COR-L47 (cell line): Measurements from ENCODE around the gene ANKRD45.
"Not testable (repeated sequence)": the region's sequence is repeated elsewhere in the genome, so short reads cannot be mapped to it uniquely, and the experiment has no call there.

Experiments
- DNase-seq: peaks from one replicate; lab custom pipeline; 2025; lab: John Stamatoyannopoulos, UW

ANKRD45 gene

DNA sequence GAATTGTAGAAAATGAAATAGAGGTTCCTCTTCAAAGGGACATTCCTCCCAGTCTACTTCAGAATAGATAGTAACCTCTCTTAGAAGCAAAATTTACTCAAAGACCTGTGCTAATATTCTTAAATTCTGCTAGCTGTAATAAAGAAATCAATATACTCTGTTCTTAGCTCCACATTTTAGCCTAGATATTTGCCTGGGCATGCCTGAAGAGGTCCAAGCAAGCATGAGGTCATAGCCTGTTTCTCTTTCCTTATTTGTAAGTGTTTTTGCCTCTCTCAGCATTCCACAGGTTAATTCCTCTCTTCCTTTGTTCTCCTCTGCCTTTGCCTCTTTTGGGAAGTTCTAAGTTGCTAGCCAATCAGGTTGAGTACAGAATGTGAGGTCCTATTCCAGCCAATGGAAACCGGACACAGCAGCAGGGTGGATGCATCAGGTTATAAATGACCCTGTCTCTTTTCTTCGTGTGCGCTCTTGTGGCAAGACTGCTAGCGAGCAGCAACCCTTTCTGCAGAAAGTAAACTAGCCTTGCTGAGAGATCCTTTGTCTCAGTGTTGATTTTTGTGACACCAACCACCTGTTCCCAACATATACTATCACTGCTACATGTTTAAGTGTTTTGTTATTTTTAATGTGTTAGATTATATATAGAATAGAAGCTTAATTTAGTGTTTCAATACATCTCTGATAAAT is 27.1 kb downstream of the ANKRD45 start:
- not testable (repeated sequence) for DNase-seq

DNA sequence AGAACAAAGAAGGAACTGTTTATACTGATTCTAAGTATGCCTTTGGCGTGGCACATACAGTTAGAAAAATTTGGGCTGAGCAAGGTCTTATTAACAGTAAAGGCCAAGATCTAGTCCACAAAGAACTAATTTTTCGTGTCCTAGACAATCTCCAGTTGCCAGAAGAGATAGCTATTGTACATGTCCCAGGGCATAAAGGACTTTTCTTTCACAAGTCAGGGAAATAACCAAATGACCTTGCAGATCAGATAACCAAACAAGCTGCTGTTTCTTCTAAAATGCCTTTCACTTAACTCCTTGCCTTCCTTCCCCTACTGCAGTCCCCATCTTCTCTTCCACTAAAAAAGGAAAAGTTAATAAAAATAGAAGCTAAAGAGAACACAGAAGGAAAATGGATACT is 30.5 kb downstream of the ANKRD45 start:
- no peak for DNase-seq

DNA sequence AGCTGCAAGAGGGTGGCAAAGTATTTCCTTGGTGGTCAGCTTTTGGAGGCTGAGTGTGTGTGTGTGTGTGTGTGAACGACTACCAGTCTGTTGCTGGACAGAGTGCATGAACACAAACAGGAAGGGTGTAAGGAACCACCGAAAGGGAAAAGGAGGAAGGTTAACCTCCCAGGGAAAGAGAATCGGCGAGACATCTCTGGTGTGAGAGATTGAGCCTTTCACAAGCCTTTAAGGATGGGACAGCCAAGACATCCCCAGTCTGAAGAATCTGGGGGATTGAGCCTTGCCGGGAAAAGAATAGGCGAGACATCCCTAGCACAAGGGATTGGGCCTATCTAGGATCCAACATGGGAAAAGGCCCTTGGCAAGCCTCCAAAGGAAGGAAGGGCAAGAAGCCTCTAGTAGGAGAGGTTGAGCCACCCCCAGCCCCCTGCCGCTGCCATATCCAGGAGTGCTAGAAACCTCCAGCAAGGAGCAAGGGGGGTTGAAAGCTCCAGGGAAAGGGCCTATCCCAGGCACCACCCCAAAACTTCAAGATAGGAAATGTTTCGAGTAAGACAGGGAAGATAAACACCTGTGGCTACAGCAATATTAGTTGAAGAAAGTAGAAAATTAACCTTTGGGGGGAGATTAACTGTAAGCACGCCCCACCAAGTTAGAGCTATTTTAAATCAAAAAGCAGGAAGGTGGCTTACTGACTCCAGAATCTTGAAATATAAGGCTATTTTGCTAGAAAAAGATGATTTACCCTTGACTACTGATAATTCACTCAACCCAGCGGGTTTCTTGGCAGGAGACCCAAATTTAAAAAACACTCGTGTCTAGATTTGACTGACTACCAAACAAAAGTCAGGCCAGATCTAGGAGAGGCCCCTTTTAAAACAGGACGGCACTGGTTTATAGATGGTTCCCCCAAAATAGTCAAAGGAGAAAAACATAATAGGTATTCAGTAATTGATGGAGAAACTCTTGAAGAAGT is 31.3 kb downstream of the ANKRD45 start:
- no peak for DNase-seq

DNA sequence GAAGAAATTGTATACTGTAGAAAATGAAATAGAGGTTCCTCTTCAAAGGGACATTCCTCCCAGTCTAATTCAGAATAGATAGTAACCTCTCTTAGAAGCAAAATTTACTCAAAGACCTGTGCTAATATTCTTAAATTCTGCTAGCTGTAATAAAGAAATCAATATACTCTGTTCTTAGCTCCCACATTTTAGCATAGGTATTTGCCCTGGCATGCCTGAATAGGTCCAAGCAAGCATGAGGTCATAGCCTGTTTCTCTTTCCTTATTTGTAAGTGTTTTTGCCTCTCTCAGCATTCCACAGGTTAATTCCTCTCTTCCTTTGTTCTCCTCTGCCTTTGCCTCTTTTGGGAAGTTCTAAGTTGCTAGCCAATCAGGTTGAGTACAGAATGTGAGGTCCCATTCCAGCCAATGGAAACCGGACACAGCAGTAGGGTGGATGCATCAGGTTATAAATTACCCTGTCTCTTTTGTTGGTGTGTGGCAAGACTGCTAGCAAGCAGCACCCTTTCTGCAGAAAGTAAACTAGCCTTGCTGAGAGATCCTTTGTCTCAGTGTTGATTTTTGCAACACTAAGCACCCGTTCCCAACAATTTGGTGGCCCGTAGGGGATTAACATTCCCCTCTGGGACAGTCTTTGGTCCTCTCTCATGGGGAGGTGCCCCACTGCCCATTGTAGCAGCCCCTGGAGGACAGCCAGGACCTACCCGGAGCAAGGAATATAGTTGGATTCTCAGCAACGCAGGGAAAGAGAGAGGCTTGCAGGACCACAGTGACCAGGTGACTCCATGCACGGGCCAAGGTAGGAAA is 32.2 kb downstream of the ANKRD45 start:
- not testable (repeated sequence) for DNase-seq

DNA sequence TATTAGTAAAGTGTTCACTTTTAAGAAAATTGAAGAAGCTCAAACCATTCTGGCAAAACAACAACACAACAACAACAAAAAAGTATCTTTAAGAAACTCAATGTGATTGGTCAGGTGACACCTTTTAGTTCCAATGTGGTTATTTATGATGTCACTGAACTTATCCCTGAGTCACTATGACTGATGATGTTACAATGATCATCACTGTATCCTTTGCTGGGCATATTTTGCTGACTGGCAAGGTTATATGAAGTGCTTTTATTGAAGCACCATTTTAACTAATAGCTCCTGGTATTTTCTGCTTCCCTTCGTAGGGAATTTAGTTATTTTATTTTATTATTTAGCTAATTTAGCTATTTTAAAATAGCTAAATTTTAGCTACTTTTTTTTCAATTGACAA is 34.5 kb downstream of the ANKRD45 start, which contains the start of gene TEX50:
Gene TEX50 (plus strand): TSS at position 223 of the 400 bp plus-strand sequence. CDS start 184 bp downstream, outside the sequence.
- no peak for DNase-seq

DNA sequence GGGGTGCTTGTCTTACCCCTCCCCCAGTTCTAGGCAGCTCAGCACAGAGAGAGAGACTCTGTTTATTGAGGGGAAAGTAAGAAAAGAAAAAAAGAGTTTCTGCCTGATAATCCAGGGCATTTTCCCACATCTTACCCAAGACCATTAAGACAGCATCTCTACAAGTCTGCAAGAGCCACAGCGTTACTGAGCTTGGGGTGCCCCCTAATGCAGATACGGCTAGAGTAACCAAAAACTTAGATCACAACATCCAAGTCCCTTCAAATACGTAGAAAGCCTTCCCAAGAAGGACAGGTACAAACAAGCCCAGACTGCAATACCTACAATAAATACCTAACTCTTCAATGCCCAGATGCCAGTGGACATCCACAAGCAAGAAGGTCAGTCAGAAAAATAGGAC is 40.8 kb downstream of the ANKRD45 start:
- no peak for DNase-seq

DNA sequence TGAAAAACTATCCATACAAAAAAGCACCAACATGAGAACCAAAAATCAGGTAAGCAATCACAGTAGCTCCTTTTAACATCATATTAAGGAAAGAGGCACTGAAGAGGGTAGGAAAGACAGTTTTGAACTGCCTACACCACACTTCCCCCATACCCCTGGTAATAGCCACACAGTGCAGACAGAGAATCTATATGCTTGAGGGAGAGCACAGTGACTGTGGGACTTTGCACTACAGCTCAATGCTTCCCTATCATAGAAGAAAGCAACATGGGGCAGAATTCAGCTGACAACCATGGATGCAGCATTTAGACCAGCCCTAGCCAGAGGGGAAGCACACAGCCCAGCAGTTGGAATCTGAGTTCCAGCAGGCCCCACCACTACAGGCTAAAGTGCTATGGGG is 42.4 kb downstream of the ANKRD45 start:
- no peak for DNase-seq

DNA sequence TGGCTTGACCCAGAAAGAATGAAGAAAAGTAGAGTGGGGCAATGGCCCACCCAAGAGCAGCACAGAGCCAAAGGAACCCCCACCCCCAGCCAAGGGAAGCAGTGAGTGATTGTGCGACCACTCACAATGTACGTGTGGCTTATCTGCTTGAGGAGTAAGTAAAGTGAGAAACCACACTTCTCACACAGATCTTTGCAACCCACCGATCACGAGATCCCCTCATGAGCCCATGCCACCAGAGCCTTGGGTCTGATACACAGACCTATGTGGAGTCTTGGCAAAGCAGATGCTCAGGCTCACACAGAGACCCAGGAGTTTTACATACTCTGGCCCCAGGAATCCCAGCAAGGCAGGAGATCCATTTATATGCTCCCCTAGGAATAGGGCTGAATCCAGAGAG is 52.8 kb downstream of the ANKRD45 start:
- DNase-seq: no peak

DNA sequence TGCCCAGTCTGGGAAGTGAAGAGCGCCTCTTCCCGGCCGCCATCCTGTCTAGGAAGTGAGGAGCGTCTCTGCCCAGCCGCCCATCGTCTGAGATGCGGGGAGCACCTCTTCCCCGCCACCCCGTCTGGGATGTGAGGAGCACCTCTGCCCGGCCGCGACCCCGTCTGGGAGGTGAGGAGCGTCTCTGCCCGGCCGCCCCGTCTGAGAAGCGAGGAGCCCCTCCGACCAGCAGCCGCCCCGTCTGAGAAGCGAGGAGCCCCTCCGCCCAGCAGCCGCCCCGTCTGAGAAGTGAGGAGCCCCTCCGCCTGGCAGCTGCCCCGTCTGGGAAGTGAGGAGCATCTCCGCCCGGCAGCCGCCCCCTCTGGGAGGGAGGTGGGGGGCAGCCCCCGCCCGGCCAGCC is 56.6 kb downstream of the ANKRD45 start:
- not testable (repeated sequence) for DNase-seq

DNA sequence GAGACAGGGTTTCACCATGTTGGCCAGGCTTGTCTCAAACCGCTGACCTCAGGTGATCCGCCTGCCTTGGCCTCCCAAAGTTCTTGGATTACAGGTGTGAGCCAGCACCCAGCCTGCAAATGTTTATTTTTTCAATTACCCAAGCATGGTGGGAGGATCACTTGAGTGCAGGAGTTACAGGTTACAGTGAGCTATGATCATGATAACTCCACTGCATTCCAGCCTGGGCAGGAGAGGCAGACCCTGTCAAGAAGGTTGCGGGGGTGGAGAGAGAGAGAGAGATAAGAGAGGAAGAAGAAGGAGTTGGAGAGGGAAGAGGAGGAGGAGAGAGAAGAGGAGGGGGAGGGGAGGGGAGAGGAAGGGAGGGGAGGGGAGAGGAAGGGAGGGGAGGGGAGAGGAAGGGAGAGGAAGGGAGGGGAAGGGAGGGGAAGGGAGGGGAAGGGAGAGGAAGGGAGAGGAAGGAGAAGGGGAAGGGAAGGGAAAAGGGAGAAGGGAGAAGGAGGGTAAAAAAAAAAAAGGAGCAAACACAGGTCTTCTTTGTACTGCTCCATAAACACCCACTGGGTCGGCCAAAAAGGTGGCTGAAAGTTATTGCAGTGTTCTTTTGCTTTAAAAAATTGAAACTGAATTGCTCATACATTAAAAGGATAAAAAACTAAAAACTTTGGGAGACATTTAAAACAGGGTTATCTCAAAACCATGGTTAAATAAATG is 61.0 kb downstream of the ANKRD45 start:
- no peak for DNase-seq

DNA sequence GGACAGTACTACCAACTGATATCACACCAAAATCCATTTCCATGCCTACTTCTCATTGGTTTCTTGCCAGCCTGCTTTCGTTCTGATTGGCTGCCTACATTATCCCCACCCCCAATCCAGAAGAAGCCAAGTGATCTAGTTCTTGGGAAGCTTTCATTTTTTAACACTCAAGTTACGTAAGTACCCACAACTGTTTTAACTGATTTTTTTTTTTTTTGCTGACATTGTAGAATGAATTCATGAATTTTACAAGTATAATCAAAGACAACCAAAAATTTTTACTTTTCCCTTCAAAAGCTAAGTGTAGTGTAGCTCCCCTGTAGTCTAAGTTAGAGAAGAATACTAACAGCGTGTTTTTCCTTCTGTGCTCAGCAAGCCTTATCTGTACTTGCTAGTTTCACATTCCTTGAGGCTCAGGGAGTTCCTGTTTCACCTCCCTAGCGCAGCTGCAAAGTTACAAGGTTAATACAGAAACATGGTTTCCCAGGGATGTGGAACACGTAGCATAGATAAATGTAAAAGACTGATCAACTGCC is 66.5 kb downstream of the ANKRD45 start, which contains the start of gene SLC9C2:
Gene SLC9C2 (minus strand): TSS at position 17 of the 536 bp plus-strand sequence. CDS start 1,296 bp downstream, outside the sequence.
- DNase-seq: no peak

DNA sequence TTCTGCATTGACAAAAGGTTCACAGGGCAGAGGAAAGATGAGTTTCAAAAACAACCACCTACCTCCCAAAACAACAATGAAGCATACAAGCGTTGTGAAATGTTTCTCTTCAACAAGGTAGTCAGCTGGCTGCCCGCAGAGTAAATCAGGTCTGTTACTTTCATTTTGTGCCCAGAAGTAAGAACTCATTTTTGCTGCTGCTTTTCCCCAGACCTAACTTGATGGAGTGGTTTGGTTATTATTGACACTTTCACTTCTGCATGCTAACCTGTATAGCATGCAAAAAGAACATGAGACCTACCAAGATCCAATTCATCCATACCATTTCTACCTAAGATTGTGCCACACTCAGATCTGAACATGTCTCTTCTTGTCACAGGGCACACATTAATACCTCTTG is 68.1 kb downstream of the ANKRD45 start:
- DNase-seq: no peak

DNA sequence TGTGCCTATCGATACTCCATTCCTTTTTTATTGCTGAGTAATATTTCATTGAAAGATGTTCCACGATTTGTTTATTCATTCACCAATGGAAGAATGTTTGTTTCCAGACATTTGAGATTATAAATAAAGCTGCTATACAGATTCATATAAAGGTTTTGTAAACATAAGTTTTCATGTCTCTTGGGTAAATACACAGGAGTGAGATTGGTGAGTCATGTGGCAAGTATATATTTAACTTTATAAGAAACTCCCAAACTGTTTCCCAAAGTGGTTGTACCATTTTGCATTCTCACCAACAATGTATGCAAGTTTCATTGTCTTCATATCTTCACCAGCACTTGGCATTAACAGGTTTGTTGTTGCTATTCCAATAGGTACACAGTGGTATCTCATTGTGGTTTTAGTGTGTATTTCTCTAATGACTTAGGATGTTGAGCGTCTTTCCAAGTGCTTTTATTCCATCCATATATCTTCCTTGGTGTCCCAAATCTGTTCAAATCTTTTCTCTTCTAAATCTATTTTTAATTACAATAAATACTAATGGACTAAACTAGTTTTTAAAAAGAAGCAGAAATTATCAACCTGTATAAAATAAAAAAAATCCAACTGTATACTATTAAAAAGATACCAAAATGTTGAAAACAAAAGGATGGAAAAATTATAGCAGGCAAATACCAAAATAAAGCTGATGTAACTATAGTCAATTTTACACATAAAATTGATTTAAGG is 73.4 kb downstream of the ANKRD45 start:
- DNase-seq: no peak

DNA sequence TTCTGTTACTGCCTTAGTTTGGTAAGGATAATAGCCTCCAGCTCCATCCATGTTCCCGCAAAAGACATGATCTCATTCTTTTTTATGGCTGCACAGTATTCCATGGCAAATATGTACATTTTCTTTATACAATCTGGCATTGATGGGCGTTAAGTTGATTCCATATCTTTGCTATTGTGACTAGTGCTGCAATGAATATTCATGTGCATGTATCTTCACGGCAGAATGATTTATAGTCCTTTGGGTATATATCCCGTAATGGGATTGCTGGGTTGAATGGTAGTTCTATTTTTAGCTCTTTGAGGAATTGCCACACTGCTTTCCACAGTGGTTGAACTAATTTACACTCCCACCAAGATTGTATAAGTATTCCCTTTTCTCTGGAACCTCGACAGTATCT is 78.5 kb downstream of the ANKRD45 start:
- DNase-seq: not testable (repeated sequence)

DNA sequence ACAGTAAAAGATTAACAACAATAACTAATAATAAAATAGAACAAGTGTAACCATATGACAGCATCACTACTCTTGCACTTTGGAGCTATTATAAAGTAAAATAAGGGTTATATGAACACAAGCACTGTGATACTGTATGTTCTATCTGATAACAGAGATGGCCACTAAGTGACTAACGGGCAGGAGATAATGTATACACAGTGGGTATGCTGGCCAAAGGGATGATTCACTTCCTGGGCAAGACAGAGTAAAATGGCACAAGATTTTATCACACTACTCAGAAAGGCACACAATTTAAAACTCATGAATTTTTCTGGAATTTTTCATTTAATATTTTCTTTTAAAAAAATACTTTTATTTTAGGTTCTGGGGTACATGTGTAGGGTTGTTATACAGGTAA is 79.1 kb downstream of the ANKRD45 start:
- DNase-seq: no peak

DNA sequence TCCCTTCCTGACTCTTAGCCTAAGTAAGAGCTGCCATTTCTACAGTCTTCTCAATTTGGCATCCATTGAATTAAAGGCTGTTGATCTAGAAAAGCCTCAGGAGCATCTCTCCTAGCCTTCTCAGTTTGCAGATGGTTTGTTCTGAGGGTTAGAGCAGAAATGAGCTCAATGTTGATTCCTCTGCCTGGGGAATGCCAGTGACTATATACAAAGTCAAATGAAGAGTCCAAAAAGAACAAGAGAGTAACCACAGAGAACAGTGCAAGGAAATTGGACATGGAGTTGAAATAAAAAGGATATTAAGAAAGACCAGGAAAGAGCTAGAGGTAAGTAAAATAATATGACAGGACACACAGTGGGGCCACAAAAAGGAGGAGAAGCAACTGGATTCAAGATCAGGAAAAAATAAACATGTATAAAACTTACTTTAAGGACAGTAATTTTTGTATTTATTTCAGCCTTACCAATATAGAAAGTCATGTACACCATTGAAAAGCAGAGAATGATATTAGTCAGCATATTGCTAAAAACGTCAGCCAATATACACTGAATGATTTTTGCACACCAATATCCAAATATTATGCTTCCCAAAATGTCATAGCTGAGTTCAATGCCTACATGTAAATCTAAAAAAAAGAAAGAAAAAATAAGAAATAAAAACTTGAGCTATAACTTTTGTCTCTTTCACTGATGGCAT is 88.1 kb downstream of the ANKRD45 start:
- DNase-seq: no peak

DNA sequence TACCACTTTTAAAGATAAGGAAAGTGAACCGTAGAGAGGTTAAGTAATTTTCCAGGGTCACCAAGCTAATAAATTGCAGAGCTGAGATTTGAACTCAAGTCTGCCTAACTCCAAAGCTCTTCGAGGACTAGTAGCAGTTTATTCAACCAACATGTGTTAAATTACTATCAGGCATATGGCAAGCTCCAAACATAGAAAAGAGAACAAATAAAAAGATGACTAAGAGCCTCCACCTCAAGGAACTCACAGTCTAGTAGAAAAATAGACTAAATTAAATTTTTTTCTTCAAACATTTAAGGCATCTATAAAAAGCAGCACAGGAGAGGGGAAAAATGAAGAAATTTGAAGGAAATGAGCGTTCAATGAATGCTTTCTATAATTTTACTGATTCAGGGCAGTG is 89.0 kb downstream of the ANKRD45 start:
- DNase-seq: no peak

DNA sequence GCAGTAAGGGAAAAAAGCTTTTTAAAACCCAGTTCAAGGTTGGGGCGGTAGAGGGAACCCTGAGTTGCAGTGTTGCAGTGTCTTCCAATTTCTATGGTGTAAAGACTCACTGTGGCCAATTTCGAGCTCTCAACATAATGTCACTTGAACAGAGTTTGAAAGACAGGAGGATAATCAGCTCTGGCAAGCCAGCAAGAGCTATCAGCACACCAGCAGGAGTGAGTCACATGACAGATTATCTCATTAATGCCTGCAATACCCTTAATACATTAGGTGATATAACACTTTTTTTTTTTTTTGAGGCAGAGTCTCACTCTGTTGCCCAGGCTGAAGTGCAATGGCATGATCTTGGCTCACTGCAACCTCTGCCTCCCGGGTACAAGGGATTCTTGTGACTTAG is 89.6 kb downstream of the ANKRD45 start:
- DNase-seq: no peak

DNA sequence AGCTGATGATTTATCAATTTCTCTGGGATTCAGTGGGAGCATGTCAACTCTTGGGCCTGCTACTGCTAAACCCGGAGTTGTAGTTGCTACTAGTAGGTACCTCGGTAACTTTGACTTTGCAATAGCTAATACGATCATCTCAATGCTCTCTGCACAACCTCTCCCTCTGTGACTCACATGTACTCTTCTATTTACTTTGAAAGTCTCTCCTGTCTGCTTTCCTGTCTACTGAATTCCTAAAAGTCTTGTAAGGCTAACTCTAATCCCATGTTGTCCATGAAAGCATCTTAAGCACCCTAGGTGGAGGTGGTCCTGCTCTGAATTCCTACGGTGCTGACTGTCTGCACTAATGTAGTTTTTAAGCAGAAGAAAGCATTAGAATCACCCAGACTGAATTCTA is 96.1 kb downstream of the ANKRD45 start:
- DNase-seq: no peak
